ENCODE results near the gene MYZAP. TPM values are rescaled to one million over a fixed set of nuclear protein-coding genes. Genes with fewer than 3 reads are reported as not detected.

The MYZAP gene
- total and polyA plus RNA-seq, 2 of the 4 experiments (the other 2 are of a cell fraction): not detected

DNA sequence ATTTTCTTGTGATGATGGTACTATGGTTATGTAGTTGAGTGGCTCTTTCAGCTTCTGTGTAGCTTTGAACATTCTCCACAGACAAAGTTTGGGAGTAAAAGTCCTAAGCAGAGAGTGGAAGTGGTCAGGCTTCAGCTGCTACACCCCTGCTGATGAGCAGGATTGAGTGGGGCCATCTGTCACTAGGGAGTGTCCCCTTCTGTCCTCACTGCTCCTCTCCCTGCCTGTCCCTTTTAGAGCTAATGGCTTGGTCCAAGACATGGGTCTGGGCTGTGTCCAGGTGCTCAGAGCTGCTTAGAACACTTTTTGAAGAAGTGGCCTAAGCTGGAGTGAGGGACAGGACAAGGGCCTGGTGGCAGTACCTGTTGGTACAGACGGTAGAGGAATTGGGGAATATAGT is 15.1 kb downstream of the MYZAP start:
- Histone ChIP-seq H2AK9ac (replicated peaks; ENCODE audit: low read depth, low read length, poor library complexity) (no peak overlapping the region), H2AFZ (replicated peaks; ENCODE audit: low read length, poor library complexity) (no peak overlapping the region), H2BK20ac (ENCODE audit: low read depth, low read length) (no peak overlapping the region), H3K36me3 (ENCODE audit: control insufficient read depth, insufficient read depth, low read length) (no peaks in the 10 kb centered on the region), H2AK5ac (ENCODE audit: low read depth, low read length) (no peak overlapping the region), H3K56ac (ENCODE audit: extremely low read depth, insufficient read depth, low read length) (no peak overlapping the region), H2BK15ac (ENCODE audit: low read depth, low read length) (no peak overlapping the region), H4K20me1 (ENCODE audit: insufficient read depth, low read length) (no peaks in the 10 kb centered on the region), H3K27ac (ENCODE audit: insufficient read depth, low read length) (no peak overlapping the region), H3K4me3 (ENCODE audit: insufficient read depth, low read depth, low read length) (no peak overlapping the region), H3K14ac (replicated peaks; ENCODE audit: low read depth, low read length) (no peak overlapping the region), H3K9me1 (ENCODE audit: insufficient read depth, low read length) (no peaks in the 10 kb centered on the region), H3K9ac (ENCODE audit: low read depth, low read length) (no peak overlapping the region), H2BK5ac (ENCODE audit: low read depth, low read length, poor library complexity, severe bottlenecking) (no peak overlapping the region), H3K4me2 (ENCODE audit: low read depth, low read length) (no peak overlapping the region), H3K23ac (ENCODE audit: low read depth, low read length) (no peak overlapping the region), H4K91ac (ENCODE audit: insufficient read depth, low read depth, low read length) (no peak overlapping the region), H3K79me1 (ENCODE audit: low read depth in 1 of 2, low read length in 2 of 2) (no peaks in the 10 kb centered on the region), H3K18ac (ENCODE audit: low read depth, low read length) (no peak overlapping the region), H3K4me1 (ENCODE audit: control insufficient read depth, insufficient read depth, low read length) (no peaks in the 10 kb centered on the region), H4K5ac (ENCODE audit: low read depth, low read length) (no peak overlapping the region), H2BK120ac (ENCODE audit: low read depth, low read length) (no peak overlapping the region), H3K9me3 (ENCODE audit: control insufficient read depth, insufficient read depth, low read length) (no peaks in the 10 kb centered on the region), H3K27me3 (ENCODE audit: control insufficient read depth, insufficient read depth, low read length) (peaks cover 12% of the 10 kb centered on the region), H4K8ac (ENCODE audit: low read depth in 2 of 2, low read length in 2 of 2) (no peak overlapping the region), H3K4ac (ENCODE audit: low read depth, low read length) (no peak overlapping the region)
- ChIA-PET CTCF (interaction anchor here (0.5 to 0.6 kb wide), 2 partner anchors 751 to 1504 kb away, joined by 3 read pairs; no protein-coding TSS in a partner anchor), POLR2A (ENCODE audit: unreplicated experiment) (no interaction called here)
- intact Hi-C loops (cut with micrococcal nuclease): no loop called here
- WGBS, 2 experiments (ENCODE audit: extremely low coverage in 2 of 2, insufficient read length in 1 of 2): no CpG with 5 or more reads among the region's 1 CpG
- TF ChIP-seq POLR2A (IDR thresholded peaks at IDR 0.05; ENCODE audit: low read depth, low read length) (no peak), SMC3 (IDR thresholded peaks at IDR 0.05; ENCODE audit: low read depth, low read length) (no peak), CHD1 (IDR thresholded peaks at IDR 0.05; ENCODE audit: low read depth, low read length) (no peak), BHLHE40 (IDR thresholded peaks at IDR 0.05; ENCODE audit: low read depth, low read length) (no peak), MXI1 (IDR thresholded peaks at IDR 0.05; ENCODE audit: borderline replicate concordance, low read depth, low read length) (no peak), MAZ (IDR thresholded peaks at IDR 0.05; ENCODE audit: borderline replicate concordance, low read depth, low read length) (no peak), RAD21 (IDR thresholded peaks at IDR 0.05; ENCODE audit: low read length) (no peak), MAFK (IDR thresholded peaks at IDR 0.05; ENCODE audit: low read depth, low read length) (no peak), NFE2L2 (IDR thresholded peaks at IDR 0.05; ENCODE audit: low read depth, low read length) (no peak), RFX5 (IDR thresholded peaks at IDR 0.05; ENCODE audit: low read depth, low read length) (no peak), FOS (IDR thresholded peaks at IDR 0.05; ENCODE audit: low read depth, low read length) (no peak), RCOR1 (IDR thresholded peaks at IDR 0.05; ENCODE audit: insufficient replicate concordance, low read length) (no peak)
- TF ChIP-seq, protein P1, sequence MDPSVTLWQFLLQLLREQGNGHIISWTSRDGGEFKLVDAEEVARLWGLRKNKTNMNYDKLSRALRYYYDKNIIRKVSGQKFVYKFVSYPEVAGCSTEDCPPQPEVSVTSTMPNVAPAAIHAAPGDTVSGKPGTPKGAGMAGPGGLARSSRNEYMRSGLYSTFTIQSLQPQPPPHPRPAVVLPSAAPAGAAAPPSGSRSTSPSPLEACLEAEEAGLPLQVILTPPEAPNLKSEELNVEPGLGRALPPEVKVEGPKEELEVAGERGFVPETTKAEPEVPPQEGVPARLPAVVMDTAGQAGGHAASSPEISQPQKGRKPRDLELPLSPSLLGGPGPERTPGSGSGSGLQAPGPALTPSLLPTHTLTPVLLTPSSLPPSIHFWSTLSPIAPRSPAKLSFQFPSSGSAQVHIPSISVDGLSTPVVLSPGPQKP (IDR thresholded peaks at IDR 0.05; ENCODE audit: borderline replicate concordance, low read depth, low read length): no peak
- TF ChIP-seq, protein P2, sequence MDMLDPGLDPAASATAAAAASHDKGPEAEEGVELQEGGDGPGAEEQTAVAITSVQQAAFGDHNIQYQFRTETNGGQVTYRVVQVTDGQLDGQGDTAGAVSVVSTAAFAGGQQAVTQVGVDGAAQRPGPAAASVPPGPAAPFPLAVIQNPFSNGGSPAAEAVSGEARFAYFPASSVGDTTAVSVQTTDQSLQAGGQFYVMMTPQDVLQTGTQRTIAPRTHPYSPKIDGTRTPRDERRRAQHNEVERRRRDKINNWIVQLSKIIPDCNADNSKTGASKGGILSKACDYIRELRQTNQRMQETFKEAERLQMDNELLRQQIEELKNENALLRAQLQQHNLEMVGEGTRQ (IDR thresholded peaks at IDR 0.05; ENCODE audit: low read depth, low read length): no peak
- TF ChIP-seq, protein P3, sequence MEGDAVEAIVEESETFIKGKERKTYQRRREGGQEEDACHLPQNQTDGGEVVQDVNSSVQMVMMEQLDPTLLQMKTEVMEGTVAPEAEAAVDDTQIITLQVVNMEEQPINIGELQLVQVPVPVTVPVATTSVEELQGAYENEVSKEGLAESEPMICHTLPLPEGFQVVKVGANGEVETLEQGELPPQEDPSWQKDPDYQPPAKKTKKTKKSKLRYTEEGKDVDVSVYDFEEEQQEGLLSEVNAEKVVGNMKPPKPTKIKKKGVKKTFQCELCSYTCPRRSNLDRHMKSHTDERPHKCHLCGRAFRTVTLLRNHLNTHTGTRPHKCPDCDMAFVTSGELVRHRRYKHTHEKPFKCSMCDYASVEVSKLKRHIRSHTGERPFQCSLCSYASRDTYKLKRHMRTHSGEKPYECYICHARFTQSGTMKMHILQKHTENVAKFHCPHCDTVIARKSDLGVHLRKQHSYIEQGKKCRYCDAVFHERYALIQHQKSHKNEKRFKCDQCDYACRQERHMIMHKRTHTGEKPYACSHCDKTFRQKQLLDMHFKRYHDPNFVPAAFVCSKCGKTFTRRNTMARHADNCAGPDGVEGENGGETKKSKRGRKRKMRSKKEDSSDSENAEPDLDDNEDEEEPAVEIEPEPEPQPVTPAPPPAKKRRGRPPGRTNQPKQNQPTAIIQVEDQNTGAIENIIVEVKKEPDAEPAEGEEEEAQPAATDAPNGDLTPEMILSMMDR (conservative IDR thresholded peaks at IDR 0.05; ENCODE audit: low read depth, low read length): no peak
- dilution Hi-C loops (cut with HindIII; ENCODE audit: low sequenced_read_pairs, unreplicated experiment): no loop called here
- no TSS peak for BruUV-seq (replicated peaks)
- in situ Hi-C loops (cut with MboI; ENCODE audit: low sequenced_read_pairs): no loop called here
- ATAC-seq (ENCODE audit: low read depth): no peak
- no peak for DNase-seq
